Dendritic cell treated with granulocyte-macrophage colony-stimulating factor and Interleukin-4, amounts not matched to agents 40 ng/mL and 50 ng/mL, for 4 days (primary cell): ENCODE results near the gene DEPDC7.
A peak's percentile ranks its signal among the peaks of the same experiment; 100 is the strongest.
"Not testable (repeated sequence)": the region's sequence is repeated elsewhere in the genome, so short reads cannot be mapped to it uniquely, and the experiment has no call there.

ENCODE experiments used
- H3K27ac Mint-ChIP-seq: one replicate; pipeline ENCODE4 v1.8.0; 2022; ENCODE audit warnings: mild to moderate bottlenecking, mixed read lengths
- H3K27me3 Mint-ChIP-seq: one replicate; pipeline ENCODE4 v1.8.0; 2022; ENCODE audit warnings: mild to moderate bottlenecking, mixed read lengths
- H3K36me3 Mint-ChIP-seq: one replicate; pipeline ENCODE4 v1.8.0; 2022; ENCODE audit warnings: low read depth, mixed read lengths
- H3K4me1 Mint-ChIP-seq: one replicate; pipeline ENCODE4 v1.8.0; 2022; ENCODE audit warnings: low read depth, mixed read lengths
- H3K4me3 Mint-ChIP-seq: one replicate; pipeline ENCODE4 v1.8.0; 2022; ENCODE audit warnings: mild to moderate bottlenecking, moderate library complexity, mixed read lengths
- H3K9me3 Mint-ChIP-seq: one replicate; pipeline ENCODE4 v1.8.0; 2022; ENCODE audit warnings: mixed read lengths
- intact Hi-C: fragments of 100-400 bp; cut with micrococcal nuclease; formaldehyde crosslinking; loops from one replicate; pipeline ENCODE4 v1.15.0; 2022

The DEPDC7 gene

GRCh38 chr11:33035011-33035410, 19.3 kb downstream of the DEPDC7 start:
- H3K4me1 Mint-ChIP-seq = peaks cover 18% of the 10 kb centered on the region
- H3K9me3 Mint-ChIP-seq = no peaks in the 10 kb centered on the region
- no peak overlapping the region for H3K4me3 Mint-ChIP-seq
- H3K27ac Mint-ChIP-seq = no peak overlapping the region
- peaks cover 1% of the 10 kb centered on the region for H3K27me3 Mint-ChIP-seq
- H3K36me3 Mint-ChIP-seq = peaks cover 7% of the 10 kb centered on the region
- intact Hi-C loops = no loop called here

GRCh38 chr11:33039274-33040032, 23.8 kb downstream of the DEPDC7 start, which contains the start of gene TCP11L1:
TCP11L1 (plus strand) TSS chr11:33039572; CDS start chr11:33043774, 4,202 bp downstream.
- H3K4me1 Mint-ChIP-seq = peaks cover 36% of the 10 kb centered on the region
- intact Hi-C loops = loop anchor here (1.0 kb wide), 1 partner anchor 122 kb away; the partner anchor contains the start of gene CSTF3
- peak within 1 kb of the TSS; percentile 98 for H3K27ac Mint-ChIP-seq
- H3K27me3 Mint-ChIP-seq = peaks cover 1% of the 10 kb centered on the region
- peaks cover 30% of the 10 kb centered on the region for H3K36me3 Mint-ChIP-seq
- H3K4me3 Mint-ChIP-seq = peak within 1 kb of the TSS; percentile 84
- no peaks in the 10 kb centered on the region for H3K9me3 Mint-ChIP-seq

- peak overlapping the region; percentile 98 for H3K27ac Mint-ChIP-seq
- H3K4me1 Mint-ChIP-seq = peaks cover 36% of the 10 kb centered on the region
- intact Hi-C loops = no loop called here
Measured at GRCh38 chr11:33040033-33040861, 24.6 kb downstream of the DEPDC7 start.

GRCh38 chr11:33040862-33041453, 25.3 kb downstream of the DEPDC7 start:
- H3K27ac Mint-ChIP-seq = peak overlapping the region; percentile 98
- H3K36me3 Mint-ChIP-seq = peaks cover 42% of the 10 kb centered on the region
- intact Hi-C loops = no loop called here
- H3K9me3 Mint-ChIP-seq = no peaks in the 10 kb centered on the region
- H3K4me3 Mint-ChIP-seq = peak overlapping the region; percentile 84
- H3K4me1 Mint-ChIP-seq = peaks cover 42% of the 10 kb centered on the region
- peaks cover 1% of the 10 kb centered on the region for H3K27me3 Mint-ChIP-seq

More at GRCh38 chr11:33040033-33040861, 24.6 kb downstream of the DEPDC7 start:
- H3K9me3 Mint-ChIP-seq = no peaks in the 10 kb centered on the region
- H3K4me3 Mint-ChIP-seq = peak overlapping the region; percentile 84
- peaks cover 1% of the 10 kb centered on the region for H3K27me3 Mint-ChIP-seq
- peaks cover 34% of the 10 kb centered on the region for H3K36me3 Mint-ChIP-seq

GRCh38 chr11:33043221-33043830, 27.6 kb downstream of the DEPDC7 start:
- Mint-ChIP-seq H3K4me3 (no peak overlapping the region), H3K4me1 (peaks cover 41% of the 10 kb centered on the region), H3K27me3 (no peaks in the 10 kb centered on the region), H3K9me3 (no peaks in the 10 kb centered on the region), H3K27ac (no peak overlapping the region), H3K36me3 (peaks cover 62% of the 10 kb centered on the region)
- intact Hi-C loops = no loop called here

GRCh38 chr11:33044285-33044756, 28.6 kb downstream of the DEPDC7 start:
- Mint-ChIP-seq H3K4me3 (no peak overlapping the region), H3K27ac (no peak overlapping the region), H3K4me1 (peaks cover 44% of the 10 kb centered on the region), H3K9me3 (no peaks in the 10 kb centered on the region), H3K27me3 (no peaks in the 10 kb centered on the region), H3K36me3 (peaks cover 59% of the 10 kb centered on the region)
- intact Hi-C loops = no loop called here

- no peak overlapping the region for H3K27ac Mint-ChIP-seq
Measured at GRCh38 chr11:33045551-33046255, 30.0 kb downstream of the DEPDC7 start.

GRCh38 chr11:33048701-33049100, 33.0 kb downstream of the DEPDC7 start:
- Mint-ChIP-seq H3K27ac (peak overlapping the region; percentile 81), H3K4me3 (peak overlapping the region; percentile 30), H3K36me3 (peaks cover 47% of the 10 kb centered on the region), H3K4me1 (peaks cover 52% of the 10 kb centered on the region)
- intact Hi-C loops, H3K27me3 Mint-ChIP-seq, H3K9me3 Mint-ChIP-seq: not testable (repeated sequence)

More at GRCh38 chr11:33045551-33046255, 30.0 kb downstream of the DEPDC7 start:
- H3K36me3 Mint-ChIP-seq = peaks cover 59% of the 10 kb centered on the region
- no peaks in the 10 kb centered on the region for H3K9me3 Mint-ChIP-seq
- H3K4me3 Mint-ChIP-seq = no peak overlapping the region
- no peaks in the 10 kb centered on the region for H3K27me3 Mint-ChIP-seq
- H3K4me1 Mint-ChIP-seq = peaks cover 47% of the 10 kb centered on the region
- intact Hi-C loops = no loop called here

- H3K27me3 Mint-ChIP-seq, H3K9me3 Mint-ChIP-seq, intact Hi-C loops, H3K4me3 Mint-ChIP-seq: not testable (repeated sequence)
- H3K36me3 Mint-ChIP-seq = peaks cover 50% of the 10 kb centered on the region
- H3K27ac Mint-ChIP-seq = peak overlapping the region; percentile 81
- H3K4me1 Mint-ChIP-seq = peaks cover 52% of the 10 kb centered on the region
Measured at GRCh38 chr11:33049565-33050408, 34.1 kb downstream of the DEPDC7 start.

- Mint-ChIP-seq H3K27me3 (no peaks in the 10 kb centered on the region), H3K36me3 (peaks cover 48% of the 10 kb centered on the region), H3K4me1 (peaks cover 44% of the 10 kb centered on the region), H3K9me3 (no peaks in the 10 kb centered on the region), H3K27ac (peak overlapping the region; percentile 91), H3K4me3 (no peak overlapping the region)
- intact Hi-C loops = no loop called here
Measured at GRCh38 chr11:33052231-33052630, 36.6 kb downstream of the DEPDC7 start.

- H3K4me1 Mint-ChIP-seq = peaks cover 28% of the 10 kb centered on the region
- H3K9me3 Mint-ChIP-seq = no peaks in the 10 kb centered on the region
- no peaks in the 10 kb centered on the region for H3K27me3 Mint-ChIP-seq
- H3K4me3 Mint-ChIP-seq = no peak overlapping the region
- peaks cover 65% of the 10 kb centered on the region for H3K36me3 Mint-ChIP-seq
- no peak overlapping the region for H3K27ac Mint-ChIP-seq
- intact Hi-C loops = no loop called here
Measured at GRCh38 chr11:33055375-33055774, 39.7 kb downstream of the DEPDC7 start.

- Mint-ChIP-seq H3K36me3 (peaks cover 79% of the 10 kb centered on the region), H3K4me1 (peaks cover 22% of the 10 kb centered on the region), H3K27me3 (no peaks in the 10 kb centered on the region), H3K9me3 (no peaks in the 10 kb centered on the region), H3K4me3 (no peak overlapping the region), H3K27ac (peak overlapping the region; percentile 48)
- intact Hi-C loops = no loop called here
Measured at GRCh38 chr11:33057284-33057683, 41.6 kb downstream of the DEPDC7 start.
